OCI-LY7 (cell line): ENCODE measurements around the gene PROK2. TPM values are rescaled to one million over a fixed set of nuclear protein-coding genes. Genes with fewer than 3 reads are reported as not detected.

Experiments
- BruUV-seq: library from RNA; stranded (reverse); fragments of 400-500 nt; replicated peaks from 2 replicates; lab custom pipeline; 2021; lab: Mats Ljungman, UMichigan
- CTCF ChIA-PET: fragments of 300-600 bp; sonication (Branson Sonifier 250); formaldehyde crosslinking; loops from one replicate; lab custom pipeline; 2022; ENCODE audit warnings: antibody characterized with exemption; ENCODE audit not compliant: unreplicated experiment; lab: Charles Lee
- POLR2A ChIA-PET: fragments of 300-600 bp; sonication (Branson Sonifier 250); formaldehyde crosslinking; loops from one replicate; lab custom pipeline; 2022; ENCODE audit warnings: antibody characterized with exemption; lab: Charles Lee
- DNase-seq: peaks from one replicate; pipeline ENCODE4 v3.0.0-alpha.2; 2015; ENCODE audit warnings: low spot score
- H2AFZ ChIP-seq: fragments of 200-600 bp; sonication (generic), shearing (Covaris generic); 2 replicates; pipeline ENCODE4 v1.6.1; 2014; ENCODE audit warnings: mild to moderate bottlenecking, antibody characterized with exemption, low read length, moderate library complexity
- H3K27ac ChIP-seq: fragments of 200-600 bp; sonication (generic); 2 replicates; pipeline ENCODE4 v1.5.1; 2014; ENCODE audit warnings: mixed run types, low read depth, mild to moderate bottlenecking, moderate library complexity, low read length, inconsistent platforms; ENCODE audit not compliant: poor library complexity, severe bottlenecking
- H3K36me3 ChIP-seq: fragments of 200-600 bp; sonication (generic); 2 replicates; pipeline ENCODE4 v1.6.1; 2014; ENCODE audit warnings: mild to moderate bottlenecking, antibody characterized with exemption, low read length, moderate library complexity, mixed read lengths; ENCODE audit not compliant: insufficient read depth
- H3K4me1 ChIP-seq: fragments of 200-600 bp; sonication (generic); 2 replicates; pipeline ENCODE4 v1.5.1; 2014; ENCODE audit warnings: mild to moderate bottlenecking, low read length; ENCODE audit not compliant: insufficient read depth, poor library complexity, severe bottlenecking
- H3K4me2 ChIP-seq: fragments of 200-600 bp; sonication (generic); 2 replicates; pipeline ENCODE4 v1.6.1; 2014; ENCODE audit warnings: mild to moderate bottlenecking, low read length
- H3K4me3 ChIP-seq: fragments of 200-600 bp; sonication (generic); 2 replicates; pipeline ENCODE4 v1.5.1; 2014; ENCODE audit warnings: mild to moderate bottlenecking, low read depth, low read length; ENCODE audit not compliant: poor library complexity, severe bottlenecking
- H3K79me2 ChIP-seq: fragments of 200-600 bp; sonication (generic); 2 replicates; pipeline ENCODE4 v1.6.1; 2016; ENCODE audit warnings: low read depth, mild to moderate bottlenecking, low read length, moderate library complexity, mixed read lengths; ENCODE audit not compliant: insufficient read depth
- H3K9me2 ChIP-seq: fragments of 200-600 bp; sonication (generic); 2 replicates; pipeline ENCODE4 v1.6.1; 2016; ENCODE audit warnings: mild to moderate bottlenecking, low read length, mixed read lengths; ENCODE audit not compliant: insufficient read depth
- H3K9me3 ChIP-seq: fragments of 200-600 bp; sonication (generic); 2 replicates; pipeline ENCODE4 v1.6.1; 2014; ENCODE audit warnings: mild to moderate bottlenecking, mixed run types, low read length, mixed read lengths
- H4K20me1 ChIP-seq: fragments of 200-600 bp; sonication (generic); 2 replicates; pipeline ENCODE4 v1.6.1; 2014; ENCODE audit warnings: mild to moderate bottlenecking, antibody characterized with exemption, low read length, moderate library complexity, mixed read lengths; ENCODE audit not compliant: insufficient read depth
- CTCF ChIP-seq: fragments of 200-600 bp; sonication (generic); conservative IDR thresholded peaks from 2 replicates; pipeline ENCODE4 v1.5.1; 2014; ENCODE audit warnings: mild to moderate bottlenecking, antibody characterized with exemption, low read length, moderate library complexity, mixed read lengths
- EZH2phosphoT487 ChIP-seq: fragments of 200-600 bp; sonication (generic); IDR thresholded peaks from 2 replicates; pipeline ENCODE4 v1.6.1; 2018; ENCODE audit warnings: low read depth, borderline replicate concordance, mild to moderate bottlenecking, mixed run types, antibody characterized with exemption, low read length, moderate library complexity, mixed read lengths
- intact Hi-C: fragments of 100-400 bp; cut with micrococcal nuclease; formaldehyde crosslinking; loops from one replicate; pipeline ENCODE4 v1.10.0; 2022; ENCODE audit not compliant: unreplicated experiment
- total RNA-seq, 2 experiments: library from RNA; depleted of rRNA in 1 of 2; stranded (reverse); fragments of >200 nt in 1 of 2; shearing (Covaris generic) in 1 of 2; gene quantifications; 2 replicates each; pipeline ENCODE4 v1.2.3, GENCODE V29; 2014 to 2022

Gene PROK2
- total RNA-seq, 2 experiments from 2014 or later: not detected

DNA sequence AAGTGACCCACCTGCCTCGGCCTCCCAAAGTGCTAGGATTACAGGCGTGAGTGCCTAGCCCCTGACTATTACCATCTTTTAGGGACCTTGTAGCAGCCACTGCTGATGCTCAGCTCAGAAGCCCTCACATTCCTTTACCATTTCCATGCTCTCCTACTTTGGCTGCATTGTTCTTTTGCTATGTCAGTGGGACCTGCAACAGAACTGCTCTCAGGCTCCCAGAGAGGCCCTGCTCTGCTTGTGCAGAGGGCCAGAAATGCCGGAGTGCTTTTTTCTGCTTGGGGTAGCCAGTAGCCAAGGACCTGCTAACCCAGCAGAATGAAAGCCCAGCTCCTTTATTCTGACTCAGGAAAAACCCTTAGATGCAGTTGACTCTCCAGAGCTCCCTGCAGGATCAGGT is 18.3 kb upstream of the PROK2 start:
- H3K9me2 ChIP-seq: no peaks in the 10 kb centered on the region

DNA sequence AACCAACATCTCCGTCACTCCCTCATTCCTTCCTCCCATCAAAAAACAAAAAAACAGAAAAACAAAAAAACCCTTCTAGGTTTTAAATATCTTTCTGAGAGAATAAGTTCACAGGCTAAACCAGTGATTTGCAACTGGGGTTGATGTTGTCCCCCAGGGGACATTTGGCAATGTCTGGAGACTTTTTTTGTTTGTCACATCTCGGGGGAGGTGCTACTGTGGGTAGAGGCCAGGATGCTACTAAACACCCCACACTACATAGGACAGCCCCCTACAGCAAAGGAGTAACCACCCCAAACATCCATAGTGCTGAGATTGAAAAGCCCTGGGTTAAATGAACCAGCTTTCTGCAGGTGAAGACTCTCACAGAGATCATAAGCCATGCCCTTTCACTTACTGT is 17.0 kb upstream of the PROK2 start:
- H3K4me1 ChIP-seq: no peaks in the 10 kb centered on the region
- H2AFZ ChIP-seq: no peak overlapping the region
- POLR2A ChIA-PET: no interaction called here
- H3K4me3 ChIP-seq: no peak overlapping the region
- BruUV-seq: no TSS peak
- TF ChIP-seq CTCF (no peak), EZH2phosphoT487 (no peak)
- no peaks in the 10 kb centered on the region for H3K9me3 ChIP-seq
- no peaks in the 10 kb centered on the region for H3K9me2 ChIP-seq
- no peak overlapping the region for H3K4me2 ChIP-seq
- H3K36me3 ChIP-seq: no peaks in the 10 kb centered on the region
- no peaks in the 10 kb centered on the region for H4K20me1 ChIP-seq
- DNase-seq: no peak
- H3K79me2 ChIP-seq: no peaks in the 10 kb centered on the region
- H3K27ac ChIP-seq: no peak overlapping the region
- CTCF ChIA-PET: no interaction called here
- intact Hi-C loops: no loop called here

More for the DNA sequence above, 18.3 kb upstream of the PROK2 start:
- Histone ChIP-seq H3K9me3 (no peaks in the 10 kb centered on the region), H3K4me2 (no peak overlapping the region), H4K20me1 (no peaks in the 10 kb centered on the region), H2AFZ (no peak overlapping the region), H3K27ac (no peak overlapping the region), H3K4me1 (no peaks in the 10 kb centered on the region), H3K36me3 (no peaks in the 10 kb centered on the region), H3K79me2 (no peaks in the 10 kb centered on the region), H3K4me3 (no peak overlapping the region)
- intact Hi-C loops: no loop called here
- BruUV-seq: no TSS peak
- ChIA-PET POLR2A (no interaction called here), CTCF (interaction anchor here (0.6 kb wide), 1 partner anchor 748 kb away, joined by 3 read pairs; no protein-coding TSS in a partner anchor)
- no peak for DNase-seq
- TF ChIP-seq CTCF (no peak), EZH2phosphoT487 (no peak)

GRCh38 chr3:71800023-71800422 is 15.1 kb upstream of the PROK2 start:
- H4K20me1 ChIP-seq: no peaks in the 10 kb centered on the region
- H3K4me2 ChIP-seq: no peak overlapping the region
- H3K9me3 ChIP-seq: no peaks in the 10 kb centered on the region
- BruUV-seq: no TSS peak
- no peaks in the 10 kb centered on the region for H3K79me2 ChIP-seq
- no peaks in the 10 kb centered on the region for H3K36me3 ChIP-seq
- intact Hi-C loops: no loop called here
- CTCF ChIA-PET: no interaction called here
- no peaks in the 10 kb centered on the region for H3K9me2 ChIP-seq
- no peak overlapping the region for H2AFZ ChIP-seq
- DNase-seq: no peak
- no peaks in the 10 kb centered on the region for H3K4me1 ChIP-seq
- no peak overlapping the region for H3K4me3 ChIP-seq
- POLR2A ChIA-PET: no interaction called here
- no peak overlapping the region for H3K27ac ChIP-seq
- no peak for TF ChIP-seq EZH2phosphoT487
- no peak for TF ChIP-seq CTCF
